Measurements from ENCODE around the gene ELOVL5.

- TF ChIP-seq, protein P1, sequence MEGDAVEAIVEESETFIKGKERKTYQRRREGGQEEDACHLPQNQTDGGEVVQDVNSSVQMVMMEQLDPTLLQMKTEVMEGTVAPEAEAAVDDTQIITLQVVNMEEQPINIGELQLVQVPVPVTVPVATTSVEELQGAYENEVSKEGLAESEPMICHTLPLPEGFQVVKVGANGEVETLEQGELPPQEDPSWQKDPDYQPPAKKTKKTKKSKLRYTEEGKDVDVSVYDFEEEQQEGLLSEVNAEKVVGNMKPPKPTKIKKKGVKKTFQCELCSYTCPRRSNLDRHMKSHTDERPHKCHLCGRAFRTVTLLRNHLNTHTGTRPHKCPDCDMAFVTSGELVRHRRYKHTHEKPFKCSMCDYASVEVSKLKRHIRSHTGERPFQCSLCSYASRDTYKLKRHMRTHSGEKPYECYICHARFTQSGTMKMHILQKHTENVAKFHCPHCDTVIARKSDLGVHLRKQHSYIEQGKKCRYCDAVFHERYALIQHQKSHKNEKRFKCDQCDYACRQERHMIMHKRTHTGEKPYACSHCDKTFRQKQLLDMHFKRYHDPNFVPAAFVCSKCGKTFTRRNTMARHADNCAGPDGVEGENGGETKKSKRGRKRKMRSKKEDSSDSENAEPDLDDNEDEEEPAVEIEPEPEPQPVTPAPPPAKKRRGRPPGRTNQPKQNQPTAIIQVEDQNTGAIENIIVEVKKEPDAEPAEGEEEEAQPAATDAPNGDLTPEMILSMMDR (IDR thresholded peaks at IDR 0.05; ENCODE audit: poor library complexity, severe bottlenecking), result no peak
- TF ChIP-seq REST (IDR thresholded peaks at IDR 0.05; ENCODE audit: borderline replicate concordance), result no peak
- TF ChIP-seq EZH2 (IDR thresholded peaks at IDR 0.05; ENCODE audit: borderline replicate concordance, insufficient read depth, low read length, poor library complexity, severe bottlenecking), result no peak
- TF ChIP-seq POLR2AphosphoS5 (IDR thresholded peaks at IDR 0.05), result no peak
- no peak for TF ChIP-seq TAF1 (IDR thresholded peaks at IDR 0.05; ENCODE audit: low read depth)
These were observed 3.6 kb upstream of the ELOVL5 start for GRCh38 chr6:53352360-53352759.

Data from neural cell (in vitro differentiated cells).